H9 (cell line): ENCODE measurements around the gene STRIP1. TPM values are rescaled to one million over a fixed set of nuclear protein-coding genes. Genes with fewer than 3 reads are reported as not detected.

Source experiments
- DNase-seq: peaks from one replicate; pipeline ENCODE4 v3.0.0-alpha.2; 2017
- H2AFZ ChIP-seq: one replicate; pipeline ENCODE4 v1.6.1; 2013; ENCODE audit warnings: mild to moderate bottlenecking, low read length, control low read depth, moderate library complexity
- H2AK5ac ChIP-seq: 2 replicates; pipeline ENCODE4 v1.6.1; 2013; ENCODE audit warnings: low read length, control low read depth, mixed read lengths; ENCODE audit not compliant: insufficient read length
- H2BK120ac ChIP-seq: one replicate; pipeline ENCODE4 v1.6.1; 2013; ENCODE audit warnings: low read depth, mild to moderate bottlenecking, low read length, control low read depth, inconsistent platforms; ENCODE audit not compliant: poor library complexity, severe bottlenecking
- H2BK12ac ChIP-seq: 2 replicates; pipeline ENCODE4 v1.6.1; 2013; ENCODE audit warnings: low read length, control low read depth, mixed read lengths, low read depth; ENCODE audit not compliant: insufficient read length
- H2BK15ac ChIP-seq: 2 replicates; pipeline ENCODE4 v1.6.1; 2013; ENCODE audit warnings: low read depth, low read length, control low read depth
- H2BK20ac ChIP-seq: one replicate; pipeline ENCODE4 v1.6.1; 2013; ENCODE audit warnings: low read depth, mild to moderate bottlenecking, low read length, control low read depth, inconsistent platforms; ENCODE audit not compliant: poor library complexity, severe bottlenecking
- H2BK5ac ChIP-seq: 2 replicates; pipeline ENCODE4 v1.6.1; 2013; ENCODE audit warnings: low read length, control low read depth, mixed read lengths; ENCODE audit not compliant: insufficient read length
- H3K14ac ChIP-seq: 2 replicates; pipeline ENCODE4 v1.6.1; 2013; ENCODE audit warnings: low read length, control low read depth; ENCODE audit not compliant: insufficient read depth
- H3K18ac ChIP-seq: 2 replicates; pipeline ENCODE4 v1.6.1; 2013; ENCODE audit warnings: low read depth, mild to moderate bottlenecking, mixed read lengths, low read length, control low read depth; ENCODE audit not compliant: insufficient read length
- H3K23ac ChIP-seq: 2 replicates; pipeline ENCODE4 v1.6.1; 2013; ENCODE audit warnings: low read length, control low read depth, mixed read lengths, low read depth; ENCODE audit not compliant: insufficient read length
- H3K23me2 ChIP-seq: 2 replicates; pipeline ENCODE4 v1.6.1; 2013; ENCODE audit warnings: low read depth, mild to moderate bottlenecking, mixed read lengths, low read length, control low read depth; ENCODE audit not compliant: insufficient read length, poor library complexity, severe bottlenecking
- H3K27ac ChIP-seq: 2 replicates; pipeline ENCODE4 v1.5.1; 2013; ENCODE audit warnings: low read length, control low read depth, mixed read lengths, low read depth; ENCODE audit not compliant: insufficient read length
- H3K27me3 ChIP-seq: 2 replicates; pipeline ENCODE4 v1.6.1; 2013; ENCODE audit warnings: low read length, control low read depth, inconsistent platforms; ENCODE audit not compliant: insufficient read depth
- H3K4ac ChIP-seq: 2 replicates; pipeline ENCODE4 v1.6.1; 2013; ENCODE audit warnings: low read depth, mild to moderate bottlenecking, control low read depth, inconsistent platforms, low read length, moderate library complexity
- H3K4me1 ChIP-seq: 2 replicates; pipeline ENCODE4 v1.6.1; 2013; ENCODE audit warnings: low read length, control low read depth, inconsistent platforms; ENCODE audit not compliant: insufficient read depth
- H3K4me2 ChIP-seq: 2 replicates; pipeline ENCODE4 v1.6.1; 2013; ENCODE audit warnings: low read length, control low read depth, mixed read lengths; ENCODE audit not compliant: insufficient read length, insufficient read depth
- H3K56ac ChIP-seq: 2 replicates; pipeline ENCODE4 v1.6.1; 2013; ENCODE audit warnings: low read depth, mild to moderate bottlenecking, mixed read lengths, low read length, control low read depth; ENCODE audit not compliant: insufficient read length
- H3K79me1 ChIP-seq: 2 replicates; pipeline ENCODE4 v1.6.1; 2013; ENCODE audit warnings: low read depth, mild to moderate bottlenecking, moderate library complexity, low read length, control low read depth, inconsistent platforms; ENCODE audit not compliant: insufficient read depth, poor library complexity, severe bottlenecking
- H3K79me2 ChIP-seq: 2 replicates; pipeline ENCODE4 v1.6.1; 2013; ENCODE audit warnings: low read length, control low read depth, inconsistent platforms; ENCODE audit not compliant: insufficient read depth
- H3K9ac ChIP-seq: 2 replicates; pipeline ENCODE4 v1.6.1; 2013; ENCODE audit warnings: low read length, control low read depth, mixed read lengths; ENCODE audit not compliant: insufficient read length; ENCODE audit errors: extremely low read depth
- H3K9me3 ChIP-seq: one replicate; pipeline ENCODE4 v1.6.1; 2013; ENCODE audit warnings: low read depth, low read length, inconsistent platforms; ENCODE audit not compliant: control insufficient read depth
- H3T11ph ChIP-seq: one replicate; pipeline ENCODE4 v1.6.1; 2013; ENCODE audit warnings: mild to moderate bottlenecking, low read length, control low read depth, inconsistent platforms
- H4K20me1 ChIP-seq: one replicate; pipeline ENCODE4 v1.6.1; 2013; ENCODE audit not compliant: control insufficient read depth, insufficient read length, insufficient read depth
- H4K5ac ChIP-seq: 2 replicates; pipeline ENCODE4 v1.6.1; 2013; ENCODE audit warnings: low read depth, mild to moderate bottlenecking, mixed read lengths, low read length, control low read depth; ENCODE audit not compliant: insufficient read length
- H4K8ac ChIP-seq: replicated peaks from 2 replicates; pipeline ENCODE4 v1.6.1; 2013; ENCODE audit warnings: low read length, control low read depth, mixed read lengths, low read depth; ENCODE audit not compliant: insufficient read length
- H4K91ac ChIP-seq: 2 replicates; pipeline ENCODE4 v1.6.1; 2013; ENCODE audit warnings: low read depth, mild to moderate bottlenecking, moderate library complexity, mixed read lengths, low read length, control low read depth; ENCODE audit not compliant: insufficient read length
- H3K27ac Mint-ChIP-seq, 3 experiments: 2 replicates in 2 of 3; 3 replicates in 1 of 3; pipeline ENCODE4 v1.8.0; 2020 to 2021; ENCODE audit warnings: mixed read lengths in 3 of 3, mild to moderate bottlenecking in 1 of 3, moderate library complexity in 1 of 3
- H3K27me3 Mint-ChIP-seq: 2 replicates; pipeline ENCODE4 v1.8.0; 2021; ENCODE audit warnings: low read depth, mild to moderate bottlenecking, moderate library complexity, mixed read lengths
- H3K36me3 Mint-ChIP-seq, 3 experiments: 2 replicates in 2 of 3; 3 replicates in 1 of 3; pipeline ENCODE4 v1.8.0; 2020 to 2021; ENCODE audit warnings: low read depth in 3 of 3, mixed read lengths in 3 of 3; ENCODE audit not compliant: insufficient read depth in 1 of 3
- H3K4me1 Mint-ChIP-seq, 2 experiments: 2 replicates each; pipeline ENCODE4 v1.8.0; 2020; ENCODE audit warnings: mixed read lengths in 2 of 2
- H3K4me3 Mint-ChIP-seq, 2 experiments: 2 replicates in 1 of 2; 3 replicates in 1 of 2; pipeline ENCODE4 v1.8.0; 2020 to 2021; ENCODE audit warnings: mild to moderate bottlenecking in 2 of 2, mixed read lengths in 2 of 2, moderate library complexity in 1 of 2
- H3K9me3 Mint-ChIP-seq, 2 experiments: 2 replicates in 1 of 2; 3 replicates in 1 of 2; pipeline ENCODE4 v1.8.0; 2020; ENCODE audit warnings: mild to moderate bottlenecking in 2 of 2, mixed read lengths in 2 of 2, moderate library complexity in 1 of 2
- CTCF ChIP-seq: fragments of 200-600 bp; sonication (generic); conservative IDR thresholded peaks from 3 replicates; pipeline ENCODE4 v1.8.0; 2021; ENCODE audit warnings: antibody characterized with exemption, mild to moderate bottlenecking
- WGBS: extraction: QIAGEN DNeasy Blood & Tissue Kit; methylation state at CpG from one replicate; pipeline ENCODE4 v1.1.7; 2013; ENCODE audit warnings: missing lambda C conversion rate, low lambda C conversion rate, mixed read lengths; ENCODE audit not compliant: insufficient read length; ENCODE audit errors: extremely low coverage; 5-methylcytosine and 5-hydroxymethylcytosine counted together
- total RNA-seq: library from RNA; stranded (reverse); gene quantifications from 2 replicates; pipeline ENCODE4 v1.2.1, GENCODE V29; 2021

STRIP1 gene
- total RNA-seq, 1 experiment from 2014 or later: 43.6 TPM

- Mint-ChIP-seq H3K9me3 (peaks cover 0 to 3% of the 10 kb centered on the region in 2 experiments; a peak in 1 of 5 replicates), H3K36me3 (peaks cover 9 to 16% (median 16%) of the 10 kb centered on the region in 3 experiments; a peak in 6 of 7 replicates), H3K4me1 (peaks cover 9 to 10% of the 10 kb centered on the region in 2 experiments), H3K27me3 (peaks cover 52% of the 10 kb centered on the region), H3K27ac (no peak overlapping the region), H3K4me3 (no peak overlapping the region)
- Histone ChIP-seq H3K9ac (no peak overlapping the region), H3K56ac (no peak overlapping the region), H4K20me1 (peaks cover 4% of the 10 kb centered on the region), H3K14ac (no peak overlapping the region), H2BK20ac (no peak overlapping the region), H2AK5ac (no peak overlapping the region), H3T11ph (no peak overlapping the region), H3K9me3 (no peaks in the 10 kb centered on the region), H3K79me2 (no peaks in the 10 kb centered on the region), H3K18ac (no peak overlapping the region), H2BK5ac (no peak overlapping the region), H4K91ac (no peak overlapping the region), H2BK120ac (no peak overlapping the region), H2BK15ac (no peak overlapping the region), H3K4ac (no peak overlapping the region), H3K23me2 (no peaks in the 10 kb centered on the region), H4K5ac (no peak overlapping the region), H2BK12ac (no peak overlapping the region), H2AFZ (no peak overlapping the region), H3K27ac (no peak overlapping the region), H3K4me1 (no peaks in the 10 kb centered on the region), H4K8ac (no peak overlapping the region), H3K27me3 (peaks cover 31% of the 10 kb centered on the region), H3K79me1 (no peaks in the 10 kb centered on the region), H3K23ac (no peak overlapping the region), H3K4me2 (no peak overlapping the region)
- no CpG with 5 or more reads among the region's 4 CpGs for WGBS
- no peak for TF ChIP-seq CTCF
- DNase-seq: no peak
Measured at GRCh38 chr1:110063781-110064180, 29.4 kb downstream of the STRIP1 start.
